ENCODE results near the gene PTPN4.

The PTPN4 gene

GRCh38 chr2:119765433-119766002 is 5.8 kb downstream of the PTPN4 start:
- no peak overlapping the region for H3K27ac ChIP-seq (replicated peaks)
- TF ChIP-seq SPI1 (IDR thresholded peaks at IDR 0.05; ENCODE audit: borderline replicate concordance, low read depth) = no peak
- TF ChIP-seq, protein P1, sequence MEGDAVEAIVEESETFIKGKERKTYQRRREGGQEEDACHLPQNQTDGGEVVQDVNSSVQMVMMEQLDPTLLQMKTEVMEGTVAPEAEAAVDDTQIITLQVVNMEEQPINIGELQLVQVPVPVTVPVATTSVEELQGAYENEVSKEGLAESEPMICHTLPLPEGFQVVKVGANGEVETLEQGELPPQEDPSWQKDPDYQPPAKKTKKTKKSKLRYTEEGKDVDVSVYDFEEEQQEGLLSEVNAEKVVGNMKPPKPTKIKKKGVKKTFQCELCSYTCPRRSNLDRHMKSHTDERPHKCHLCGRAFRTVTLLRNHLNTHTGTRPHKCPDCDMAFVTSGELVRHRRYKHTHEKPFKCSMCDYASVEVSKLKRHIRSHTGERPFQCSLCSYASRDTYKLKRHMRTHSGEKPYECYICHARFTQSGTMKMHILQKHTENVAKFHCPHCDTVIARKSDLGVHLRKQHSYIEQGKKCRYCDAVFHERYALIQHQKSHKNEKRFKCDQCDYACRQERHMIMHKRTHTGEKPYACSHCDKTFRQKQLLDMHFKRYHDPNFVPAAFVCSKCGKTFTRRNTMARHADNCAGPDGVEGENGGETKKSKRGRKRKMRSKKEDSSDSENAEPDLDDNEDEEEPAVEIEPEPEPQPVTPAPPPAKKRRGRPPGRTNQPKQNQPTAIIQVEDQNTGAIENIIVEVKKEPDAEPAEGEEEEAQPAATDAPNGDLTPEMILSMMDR (IDR thresholded peaks at IDR 0.05; ENCODE audit: insufficient read depth, low read length) = no peak
- no peak for TF ChIP-seq REST (IDR thresholded peaks at IDR 0.05; ENCODE audit: insufficient replicate concordance, low read depth)
- TF ChIP-seq GABPA (IDR thresholded peaks at IDR 0.05; ENCODE audit: low read depth) = no peak
- TF ChIP-seq POLR2AphosphoS5 (IDR thresholded peaks at IDR 0.05; ENCODE audit: low read depth) = no peak
- no peaks in the 10 kb centered on the region for H3K27me3 ChIP-seq (ENCODE audit: insufficient read depth, poor library complexity, severe bottlenecking)
- H3K4me3 ChIP-seq (replicated peaks; ENCODE audit: insufficient read depth, low read length) = no peak overlapping the region
- DNase-seq (ENCODE audit: low read depth in 1 of 2, low spot score in 1 of 2) = no peak

DNA sequence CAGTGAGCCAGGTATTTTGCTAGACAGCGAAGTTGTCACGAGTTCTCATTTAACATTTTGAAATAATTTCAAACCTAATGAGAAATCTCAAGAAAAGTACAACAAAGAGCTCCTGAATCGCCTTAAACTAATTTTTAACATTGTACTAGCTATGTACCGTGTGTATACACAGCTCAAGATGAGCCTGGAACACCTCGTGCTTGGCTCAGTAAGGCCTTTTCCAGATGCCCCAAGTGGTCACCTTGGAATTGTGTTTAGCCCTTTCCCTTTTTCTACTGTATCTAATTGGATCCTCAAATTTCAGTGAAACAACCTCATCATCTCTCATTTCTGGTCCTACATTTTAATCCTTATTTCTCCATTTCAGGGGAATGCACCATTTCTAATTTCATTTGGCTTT is 7.2 kb downstream of the PTPN4 start:
- TF ChIP-seq, protein P1 (IDR thresholded peaks at IDR 0.05; ENCODE audit: insufficient read depth, low read length) = no peak
- TF ChIP-seq GABPA (IDR thresholded peaks at IDR 0.05; ENCODE audit: low read depth) (no peak), SPI1 (IDR thresholded peaks at IDR 0.05; ENCODE audit: borderline replicate concordance, low read depth) (no peak), REST (IDR thresholded peaks at IDR 0.05; ENCODE audit: insufficient replicate concordance, low read depth) (no peak), POLR2AphosphoS5 (IDR thresholded peaks at IDR 0.05; ENCODE audit: low read depth) (no peak)
- H3K27me3 ChIP-seq (ENCODE audit: insufficient read depth, poor library complexity, severe bottlenecking) = no peaks in the 10 kb centered on the region
- no peak overlapping the region for H3K27ac ChIP-seq (replicated peaks)
- DNase-seq (ENCODE audit: low read depth in 1 of 2, low spot score in 1 of 2) = no peak
- H3K4me3 ChIP-seq (replicated peaks; ENCODE audit: insufficient read depth, low read length) = no peak overlapping the region

DNA sequence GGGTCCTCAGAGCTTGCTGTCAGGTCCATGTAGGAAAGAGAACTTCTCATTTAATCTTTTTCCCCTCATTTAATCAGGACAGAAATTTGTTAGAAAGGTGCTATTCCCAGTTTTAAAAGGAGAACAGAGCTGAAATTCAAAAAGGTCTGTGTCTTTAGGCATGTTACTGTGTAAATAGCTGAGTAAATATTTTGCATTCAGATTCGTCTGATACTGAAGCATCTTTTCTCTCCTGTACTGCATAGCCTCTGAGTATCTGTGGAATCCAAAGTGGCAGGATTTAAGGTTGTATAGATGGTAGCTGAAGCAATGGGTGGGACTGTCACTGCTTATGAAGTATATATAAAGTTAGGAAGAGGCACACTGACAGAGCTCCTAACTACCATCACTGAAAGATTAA is 9.0 kb downstream of the PTPN4 start:
- TF ChIP-seq POLR2AphosphoS5 (IDR thresholded peaks at IDR 0.05; ENCODE audit: low read depth) = no peak
- TF ChIP-seq SPI1 (IDR thresholded peaks at IDR 0.05; ENCODE audit: borderline replicate concordance, low read depth) = no peak
- no peak for TF ChIP-seq REST (IDR thresholded peaks at IDR 0.05; ENCODE audit: insufficient replicate concordance, low read depth)
- TF ChIP-seq, protein P1 (IDR thresholded peaks at IDR 0.05; ENCODE audit: insufficient read depth, low read length) = no peak
- no peak for TF ChIP-seq GABPA (IDR thresholded peaks at IDR 0.05; ENCODE audit: low read depth)
- no peak overlapping the region for H3K4me3 ChIP-seq (replicated peaks; ENCODE audit: insufficient read depth, low read length)
- DNase-seq (ENCODE audit: low read depth in 1 of 2, low spot score in 1 of 2) = no peak
- no peaks in the 10 kb centered on the region for H3K27me3 ChIP-seq (ENCODE audit: insufficient read depth, poor library complexity, severe bottlenecking)
- no peak overlapping the region for H3K27ac ChIP-seq (replicated peaks)
